ENCODE measurements around the gene LRRC38.

The LRRC38 gene

GRCh38 chr1:13482600-13482999, 31.2 kb downstream of the LRRC38 start:
- no peak for ATAC-seq (ENCODE audit: low read depth)
- Histone ChIP-seq H3K4me1 (ENCODE audit: insufficient read depth, poor library complexity, severe bottlenecking) (no peaks in the 10 kb centered on the region), H3K9me3 (ENCODE audit: severe bottlenecking) (no peaks in the 10 kb centered on the region)

GRCh38 chr1:13479171-13479856, 34.5 kb downstream of the LRRC38 start:
- no peak overlapping the region for H3K27ac ChIP-seq (ENCODE audit: poor library complexity, severe bottlenecking)
- no peak for DNase-seq (ENCODE audit: low spot score)
- no peaks in the 10 kb centered on the region for H3K27me3 ChIP-seq (ENCODE audit: insufficient read depth, poor library complexity, severe bottlenecking)
- no peak overlapping the region for H3K4me3 ChIP-seq (ENCODE audit: severe bottlenecking)
- H3K9me3 ChIP-seq (ENCODE audit: severe bottlenecking): no peaks in the 10 kb centered on the region
- ATAC-seq (ENCODE audit: low read depth): no peak
- H3K36me3 ChIP-seq (ENCODE audit: low read depth): no peaks in the 10 kb centered on the region
- TF ChIP-seq CTCF (IDR thresholded peaks at IDR 0.05; ENCODE audit: poor library complexity, severe bottlenecking): no peak
- no peaks in the 10 kb centered on the region for H3K4me1 ChIP-seq (ENCODE audit: insufficient read depth, poor library complexity, severe bottlenecking)

More at GRCh38 chr1:13482600-13482999, 31.2 kb downstream of the LRRC38 start:
- no peak for DNase-seq (ENCODE audit: low spot score)
- no peak overlapping the region for H3K27ac ChIP-seq (ENCODE audit: poor library complexity, severe bottlenecking)
- H3K36me3 ChIP-seq (ENCODE audit: low read depth): no peaks in the 10 kb centered on the region
- H3K27me3 ChIP-seq (ENCODE audit: insufficient read depth, poor library complexity, severe bottlenecking): no peaks in the 10 kb centered on the region
- H3K4me3 ChIP-seq (ENCODE audit: severe bottlenecking): no peak overlapping the region
- TF ChIP-seq CTCF (IDR thresholded peaks at IDR 0.05; ENCODE audit: poor library complexity, severe bottlenecking): no peak

GRCh38 chr1:13478692-13479091, 35.1 kb downstream of the LRRC38 start:
- Histone ChIP-seq H3K27ac (ENCODE audit: poor library complexity, severe bottlenecking) (no peak overlapping the region), H3K27me3 (ENCODE audit: insufficient read depth, poor library complexity, severe bottlenecking) (no peaks in the 10 kb centered on the region), H3K9me3 (ENCODE audit: severe bottlenecking) (no peaks in the 10 kb centered on the region), H3K4me3 (ENCODE audit: severe bottlenecking) (no peak overlapping the region), H3K36me3 (ENCODE audit: low read depth) (no peaks in the 10 kb centered on the region), H3K4me1 (ENCODE audit: insufficient read depth, poor library complexity, severe bottlenecking) (no peaks in the 10 kb centered on the region)
- DNase-seq (ENCODE audit: low spot score) (no peak), ATAC-seq (ENCODE audit: low read depth) (no peak)
- no peak for TF ChIP-seq CTCF (IDR thresholded peaks at IDR 0.05; ENCODE audit: poor library complexity, severe bottlenecking)

- peak; percentile 43 for TF ChIP-seq CTCF (IDR thresholded peaks at IDR 0.05; ENCODE audit: poor library complexity, severe bottlenecking)
- DNase-seq (ENCODE audit: low spot score): no peak
These were observed 44.5 kb downstream of the LRRC38 start for GRCh38 chr1:13469343-13469742.

GRCh38 chr1:13465515-13465914, 48.3 kb downstream of the LRRC38 start:
- no peak for TF ChIP-seq CTCF (IDR thresholded peaks at IDR 0.05; ENCODE audit: poor library complexity, severe bottlenecking)
- no peak overlapping the region for H3K27ac ChIP-seq (ENCODE audit: poor library complexity, severe bottlenecking)

More at GRCh38 chr1:13469343-13469742, 44.5 kb downstream of the LRRC38 start:
- no peaks in the 10 kb centered on the region for H3K9me3 ChIP-seq (ENCODE audit: severe bottlenecking)
- no peak overlapping the region for H3K4me3 ChIP-seq (ENCODE audit: severe bottlenecking)
- no peak overlapping the region for H3K27ac ChIP-seq (ENCODE audit: poor library complexity, severe bottlenecking)
- H3K36me3 ChIP-seq (ENCODE audit: low read depth): no peaks in the 10 kb centered on the region
- ATAC-seq (ENCODE audit: low read depth): peak; percentile 77
- no peaks in the 10 kb centered on the region for H3K27me3 ChIP-seq (ENCODE audit: insufficient read depth, poor library complexity, severe bottlenecking)
- H3K4me1 ChIP-seq (ENCODE audit: insufficient read depth, poor library complexity, severe bottlenecking): no peaks in the 10 kb centered on the region

More at GRCh38 chr1:13465515-13465914, 48.3 kb downstream of the LRRC38 start:
- H3K4me1 ChIP-seq (ENCODE audit: insufficient read depth, poor library complexity, severe bottlenecking): no peaks in the 10 kb centered on the region
- no peaks in the 10 kb centered on the region for H3K36me3 ChIP-seq (ENCODE audit: low read depth)
- H3K9me3 ChIP-seq (ENCODE audit: severe bottlenecking): no peaks in the 10 kb centered on the region
- DNase-seq (ENCODE audit: low spot score) (no peak), ATAC-seq (ENCODE audit: low read depth) (no peak)
- no peak overlapping the region for H3K4me3 ChIP-seq (ENCODE audit: severe bottlenecking)
- H3K27me3 ChIP-seq (ENCODE audit: insufficient read depth, poor library complexity, severe bottlenecking): peaks cover 6% of the 10 kb centered on the region
